ENCODE results near the gene ELOA.

DNA sequence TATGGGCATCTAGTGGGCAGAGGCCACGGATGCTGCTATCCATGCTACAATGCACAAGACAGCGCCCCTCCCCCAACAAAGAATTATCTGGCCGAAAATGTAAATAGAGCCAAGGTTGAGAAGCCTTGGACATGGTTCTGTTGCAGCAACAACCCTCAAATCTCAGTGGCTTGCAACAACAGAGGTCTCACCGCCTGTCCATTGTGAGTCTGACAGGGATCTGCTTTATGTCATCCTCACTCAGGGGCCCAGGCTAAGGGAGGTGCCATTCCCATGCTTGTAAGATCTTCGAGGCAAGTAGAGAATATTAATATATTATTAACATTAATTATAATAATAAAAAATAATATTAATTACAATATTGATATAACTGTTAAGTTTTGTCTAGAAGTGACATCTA lies 25.5 kb downstream of the ELOA start:
- TF ChIP-seq, protein P1, sequence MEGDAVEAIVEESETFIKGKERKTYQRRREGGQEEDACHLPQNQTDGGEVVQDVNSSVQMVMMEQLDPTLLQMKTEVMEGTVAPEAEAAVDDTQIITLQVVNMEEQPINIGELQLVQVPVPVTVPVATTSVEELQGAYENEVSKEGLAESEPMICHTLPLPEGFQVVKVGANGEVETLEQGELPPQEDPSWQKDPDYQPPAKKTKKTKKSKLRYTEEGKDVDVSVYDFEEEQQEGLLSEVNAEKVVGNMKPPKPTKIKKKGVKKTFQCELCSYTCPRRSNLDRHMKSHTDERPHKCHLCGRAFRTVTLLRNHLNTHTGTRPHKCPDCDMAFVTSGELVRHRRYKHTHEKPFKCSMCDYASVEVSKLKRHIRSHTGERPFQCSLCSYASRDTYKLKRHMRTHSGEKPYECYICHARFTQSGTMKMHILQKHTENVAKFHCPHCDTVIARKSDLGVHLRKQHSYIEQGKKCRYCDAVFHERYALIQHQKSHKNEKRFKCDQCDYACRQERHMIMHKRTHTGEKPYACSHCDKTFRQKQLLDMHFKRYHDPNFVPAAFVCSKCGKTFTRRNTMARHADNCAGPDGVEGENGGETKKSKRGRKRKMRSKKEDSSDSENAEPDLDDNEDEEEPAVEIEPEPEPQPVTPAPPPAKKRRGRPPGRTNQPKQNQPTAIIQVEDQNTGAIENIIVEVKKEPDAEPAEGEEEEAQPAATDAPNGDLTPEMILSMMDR (IDR thresholded peaks at IDR 0.05): no peak
- TF ChIP-seq EZH2 (IDR thresholded peaks at IDR 0.05; ENCODE audit: borderline replicate concordance, insufficient read depth, low read depth, low read length, poor library complexity, severe bottlenecking): no peak
